GM06990 (cell line): ENCODE results near the gene TLK1.
"Not testable (repeated sequence)": the region's sequence is repeated elsewhere in the genome, so short reads cannot be mapped to it uniquely, and the experiment has no call there.

Experiments used
- DNase-seq: peaks from one replicate; pipeline ENCODE4 v3.0.0-alpha.2; 2011; ENCODE audit not compliant: insufficient read length; ENCODE audit errors: extremely low read depth
- H3K27me3 ChIP-seq: replicated peaks from 2 replicates; pipeline ENCODE4 v1.6.0; 2011; ENCODE audit warnings: low read length; ENCODE audit not compliant: control insufficient read depth, insufficient read depth
- H3K36me3 ChIP-seq: 2 replicates; pipeline ENCODE4 v1.5.1; 2011; ENCODE audit warnings: low read length; ENCODE audit not compliant: control insufficient read depth, insufficient read depth
- H3K4me3 ChIP-seq: replicated peaks from 2 replicates; pipeline ENCODE4 v1.5.1; 2011; ENCODE audit warnings: low read depth, mild to moderate bottlenecking, control low read depth, low read length
- TF ChIP-seq, protein P1 (sequence below): IDR thresholded peaks from 2 replicates; pipeline ENCODE4 v1.5.1; 2011; ENCODE audit warnings: low read length, control low read depth, mild to moderate bottlenecking, inconsistent platforms; ENCODE audit not compliant: insufficient read depth, poor library complexity, severe bottlenecking

TLK1 gene

DNA sequence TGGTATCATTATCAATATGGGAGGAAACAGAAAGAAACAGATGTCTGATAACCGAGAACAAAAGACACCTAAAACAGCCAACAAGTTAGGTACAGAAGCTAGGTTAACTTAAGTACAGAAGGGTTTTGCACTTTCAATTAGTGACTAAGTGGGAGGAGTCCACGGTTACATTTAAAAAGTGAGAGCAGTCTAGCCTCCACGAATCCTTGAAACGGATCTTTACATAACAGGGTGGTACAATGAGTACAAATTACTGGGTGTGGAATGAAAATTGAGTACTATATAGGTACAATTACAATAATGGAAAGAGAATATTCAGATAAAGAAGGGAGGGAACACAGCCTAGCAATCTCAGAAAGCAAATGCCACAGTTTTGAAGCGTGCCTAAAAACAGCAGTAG lies 76.6 kb downstream of the TLK1 start:
- TF ChIP-seq, protein P1, sequence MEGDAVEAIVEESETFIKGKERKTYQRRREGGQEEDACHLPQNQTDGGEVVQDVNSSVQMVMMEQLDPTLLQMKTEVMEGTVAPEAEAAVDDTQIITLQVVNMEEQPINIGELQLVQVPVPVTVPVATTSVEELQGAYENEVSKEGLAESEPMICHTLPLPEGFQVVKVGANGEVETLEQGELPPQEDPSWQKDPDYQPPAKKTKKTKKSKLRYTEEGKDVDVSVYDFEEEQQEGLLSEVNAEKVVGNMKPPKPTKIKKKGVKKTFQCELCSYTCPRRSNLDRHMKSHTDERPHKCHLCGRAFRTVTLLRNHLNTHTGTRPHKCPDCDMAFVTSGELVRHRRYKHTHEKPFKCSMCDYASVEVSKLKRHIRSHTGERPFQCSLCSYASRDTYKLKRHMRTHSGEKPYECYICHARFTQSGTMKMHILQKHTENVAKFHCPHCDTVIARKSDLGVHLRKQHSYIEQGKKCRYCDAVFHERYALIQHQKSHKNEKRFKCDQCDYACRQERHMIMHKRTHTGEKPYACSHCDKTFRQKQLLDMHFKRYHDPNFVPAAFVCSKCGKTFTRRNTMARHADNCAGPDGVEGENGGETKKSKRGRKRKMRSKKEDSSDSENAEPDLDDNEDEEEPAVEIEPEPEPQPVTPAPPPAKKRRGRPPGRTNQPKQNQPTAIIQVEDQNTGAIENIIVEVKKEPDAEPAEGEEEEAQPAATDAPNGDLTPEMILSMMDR = no peak
- Histone ChIP-seq H3K4me3 (no peak overlapping the region), H3K27me3 (no peaks in the 10 kb centered on the region), H3K36me3 (peaks cover 4% of the 10 kb centered on the region)
- no peak for DNase-seq

DNA sequence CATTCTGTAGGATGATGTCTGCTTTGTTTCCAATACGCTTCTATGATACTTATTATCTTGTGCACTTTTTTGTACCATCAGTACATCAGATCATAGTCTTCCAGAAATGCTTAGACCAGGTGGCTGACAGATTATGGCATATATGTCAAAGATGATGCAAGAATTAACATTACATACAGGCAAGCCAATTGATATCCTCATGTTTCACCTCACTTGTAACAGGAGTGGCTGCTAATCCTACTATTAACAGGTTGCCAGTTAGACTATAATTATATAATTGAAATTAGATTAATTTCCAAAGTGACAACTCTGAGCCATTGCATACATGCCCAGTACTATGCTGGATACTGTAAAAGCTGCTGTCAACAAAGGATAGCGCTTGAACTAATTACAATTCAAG lies 77.2 kb downstream of the TLK1 start:
- Histone ChIP-seq H3K4me3 (no peak overlapping the region), H3K36me3 (peaks cover 6% of the 10 kb centered on the region), H3K27me3 (no peaks in the 10 kb centered on the region)
- TF ChIP-seq, protein P1 = no peak
- no peak for DNase-seq

DNA sequence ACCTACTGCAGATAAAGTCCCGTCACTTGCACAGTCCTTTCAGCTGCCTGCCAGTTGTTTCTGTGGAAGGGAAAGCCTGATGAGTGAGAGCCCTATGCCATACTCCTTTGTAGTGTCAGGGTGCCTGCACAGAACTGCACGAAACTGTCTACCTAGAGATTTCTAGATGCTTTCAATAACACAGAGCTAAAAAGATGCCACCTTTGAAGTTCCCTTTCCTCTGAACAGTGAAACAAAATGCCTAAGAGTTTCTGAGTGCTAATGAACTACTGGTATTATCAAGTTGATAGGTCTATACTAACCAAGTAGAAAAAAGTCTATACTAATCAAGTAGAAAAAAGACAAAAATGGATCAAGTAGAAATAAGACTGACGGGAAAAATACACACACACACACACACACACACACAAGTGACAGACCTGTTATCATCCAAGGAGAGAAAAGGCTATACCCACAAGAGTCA lies 79.0 kb downstream of the TLK1 start:
- Histone ChIP-seq H3K4me3 (no peak overlapping the region), H3K36me3 (peaks cover 5% of the 10 kb centered on the region), H3K27me3 (no peaks in the 10 kb centered on the region)
- TF ChIP-seq, protein P1 = no peak
- no peak for DNase-seq

GRCh38 chr2:171080607-171081006 lies 80.1 kb downstream of the TLK1 start:
- TF ChIP-seq, protein P1 = no peak
- peaks cover 8% of the 10 kb centered on the region for H3K36me3 ChIP-seq

DNA sequence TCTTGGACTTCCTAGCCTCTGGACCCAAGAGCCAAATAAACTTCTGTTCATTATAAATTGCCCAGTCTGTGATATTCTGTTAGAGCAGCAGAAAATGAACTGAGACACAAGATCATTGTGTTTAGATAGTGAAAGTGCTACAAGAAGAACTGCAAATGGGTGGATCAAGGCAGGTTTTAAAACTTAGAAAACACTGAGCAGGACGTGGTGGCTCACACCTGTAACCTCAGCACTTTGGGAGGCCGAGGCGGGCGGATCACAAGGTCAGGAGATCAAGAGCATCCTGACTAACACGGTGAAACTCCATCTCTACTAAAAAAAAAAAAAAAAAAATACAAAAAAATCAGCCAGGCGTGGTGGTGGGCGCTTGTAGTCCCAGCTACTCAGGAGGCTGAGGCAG lies 84.3 kb downstream of the TLK1 start:
- H3K27me3 ChIP-seq, H3K36me3 ChIP-seq, DNase-seq, H3K4me3 ChIP-seq: not testable (repeated sequence)

More at GRCh38 chr2:171080607-171081006, 80.1 kb downstream of the TLK1 start:
- DNase-seq = no peak
- Histone ChIP-seq H3K4me3 (no peak overlapping the region), H3K27me3 (no peaks in the 10 kb centered on the region)

GRCh38 chr2:171072164-171072563 lies 88.5 kb downstream of the TLK1 start:
- H3K36me3 ChIP-seq = peaks cover 5% of the 10 kb centered on the region
- TF ChIP-seq, protein P1 = no peak

More at GRCh38 chr2:171072164-171072563, 88.5 kb downstream of the TLK1 start:
- DNase-seq = no peak
- H3K4me3 ChIP-seq = no peak overlapping the region
- no peaks in the 10 kb centered on the region for H3K27me3 ChIP-seq
